CD14-positive monocyte (primary cell): ENCODE results near the gene LCA5. TPM values are rescaled to one million over a fixed set of nuclear protein-coding genes. Genes with fewer than 3 reads are reported as not detected.

Experiments used
- DNase-seq, 3 donors: peaks; one replicate each; pipeline ENCODE4 v3.0.0-alpha.2; 2011 to 2022
- H2AFZ ChIP-seq: 2 replicates; pipeline ENCODE4 v1.6.0; 2012; ENCODE audit warnings: mild to moderate bottlenecking, low read depth, low read length, inconsistent platforms; ENCODE audit not compliant: insufficient read depth, poor library complexity, severe bottlenecking
- H3K27ac ChIP-seq, 2 donors: 1 replicate in 1 of 2; 2 replicates in 1 of 2; pipeline ENCODE4 v1.5.1; 2012 to 2013; ENCODE audit warnings: low read length in 2 of 2, control low read depth in 1 of 2, inconsistent platforms in 1 of 2, low read depth in 1 of 2, mild to moderate bottlenecking in 1 of 2
- H3K27me3 ChIP-seq, 2 donors: one replicate each; pipeline versions ENCODE4 v1.6.0 to v1.6.1; 2011 to 2013; ENCODE audit warnings: low read length in 2 of 2; ENCODE audit not compliant: control insufficient read depth in 2 of 2, insufficient read depth in 2 of 2
- H3K36me3 ChIP-seq, 2 donors: replicated peaks in 1 of 2; 1 replicate in 1 of 2; 2 replicates in 1 of 2; pipeline versions ENCODE4 v1.5.1 to v1.6.1; 2012 to 2013; ENCODE audit warnings: low read length in 2 of 2, control low read depth in 1 of 2, inconsistent platforms in 1 of 2, mild to moderate bottlenecking in 1 of 2; ENCODE audit not compliant: insufficient read depth in 2 of 2, control insufficient read depth in 1 of 2
- H3K4me1 ChIP-seq, 2 donors: 1 replicate in 1 of 2; 2 replicates in 1 of 2; pipeline versions ENCODE4 v1.5.1 to v1.6.1; 2012 to 2013; ENCODE audit warnings: low read length in 2 of 2, control low read depth in 1 of 2, inconsistent platforms in 1 of 2, mild to moderate bottlenecking in 1 of 2, moderate library complexity in 1 of 2; ENCODE audit not compliant: insufficient read depth in 2 of 2, control insufficient read depth in 1 of 2
- H3K4me2 ChIP-seq: replicated peaks from 2 replicates; pipeline ENCODE3; 2012; ENCODE audit warnings: low read length, moderate library complexity, mild to moderate bottlenecking; ENCODE audit not compliant: poor library complexity, severe bottlenecking; ENCODE audit errors: extremely low read depth
- H3K4me3 ChIP-seq, 3 experiments: fragments of 200-600 bp in 1 of 3; sonication (generic) in 1 of 3; replicated peaks in 1 of 3; 1 replicate in 2 of 3; 2 replicates in 1 of 3; pipeline ENCODE4 v1.5.1; 2011 to 2013; ENCODE audit warnings: low read length in 3 of 3, mild to moderate bottlenecking in 3 of 3, control low read depth in 2 of 3, low read depth in 2 of 3, inconsistent platforms in 1 of 3, moderate library complexity in 1 of 3
- H3K79me2 ChIP-seq: 2 replicates; pipeline ENCODE4 v1.6.0; 2012; ENCODE audit warnings: mild to moderate bottlenecking, control low read depth, inconsistent platforms, low read length, moderate library complexity; ENCODE audit not compliant: insufficient read depth
- H3K9ac ChIP-seq: 2 replicates; pipeline ENCODE4 v1.6.0; 2017; ENCODE audit warnings: low read length, mild to moderate bottlenecking; ENCODE audit not compliant: insufficient read depth, poor library complexity, severe bottlenecking
- H3K9me3 ChIP-seq, 2 donors: replicated peaks in 1 of 2; 1 replicate in 1 of 2; 2 replicates in 1 of 2; pipeline versions ENCODE4 v1.5.1 to v1.6.1; 2012 to 2013; ENCODE audit warnings: low read length in 2 of 2, control low read depth in 1 of 2; ENCODE audit not compliant: control insufficient read depth in 1 of 2, insufficient read depth in 1 of 2
- H4K20me1 ChIP-seq: 2 replicates; pipeline ENCODE4 v1.6.0; 2012; ENCODE audit warnings: mild to moderate bottlenecking, low read length, control low read depth, moderate library complexity; ENCODE audit not compliant: insufficient read depth
- H3K27ac Mint-ChIP-seq, 7 donors: one replicate each; pipeline ENCODE4 v1.8.0; 2020; ENCODE audit warnings: mild to moderate bottlenecking in 7 of 7, mixed read lengths in 7 of 7, moderate library complexity in 6 of 7, inconsistent platforms in 2 of 7
- H3K27me3 Mint-ChIP-seq, 3 donors: one replicate each; pipeline ENCODE4 v1.8.0; 2021 to 2022; ENCODE audit warnings: low read depth in 3 of 3, mild to moderate bottlenecking in 3 of 3, mixed read lengths in 3 of 3, moderate library complexity in 3 of 3, inconsistent platforms in 1 of 3
- H3K36me3 Mint-ChIP-seq, 2 donors: one replicate each; pipeline ENCODE4 v1.8.0; 2020; ENCODE audit warnings: mixed read lengths in 2 of 2, inconsistent platforms in 1 of 2, mild to moderate bottlenecking in 1 of 2
- H3K4me1 Mint-ChIP-seq: one replicate; pipeline ENCODE4 v1.8.0; 2020; ENCODE audit warnings: mild to moderate bottlenecking, mixed read lengths
- H3K4me3 Mint-ChIP-seq, 2 donors: one replicate each; pipeline ENCODE4 v1.8.0; 2020; ENCODE audit warnings: mild to moderate bottlenecking in 2 of 2, mixed read lengths in 2 of 2, moderate library complexity in 1 of 2
- H3K9me3 Mint-ChIP-seq, 7 donors: one replicate each; pipeline ENCODE4 v1.8.0; 2020 to 2022; ENCODE audit warnings: mixed read lengths in 7 of 7, mild to moderate bottlenecking in 6 of 7, moderate library complexity in 6 of 7, inconsistent platforms in 2 of 7
- CTCF ChIP-seq: fragments of 200-600 bp; IDR thresholded peaks from one replicate; pipeline ENCODE4 v1.8.0; 2022; ENCODE audit warnings: antibody characterized with exemption, mild to moderate bottlenecking
- WGBS: methylation state at CpG from one replicate; pipeline ENCODE4 v1.1.5; 2013; ENCODE audit warnings: missing lambda C conversion rate; ENCODE audit not compliant: insufficient coverage; 5-methylcytosine and 5-hydroxymethylcytosine counted together
- intact Hi-C, 2 donors: fragments of 100-400 bp; cut with micrococcal nuclease; formaldehyde crosslinking; loops; one replicate each; pipeline versions ENCODE4 v1.15.0 to v1.15.1; 2023
- polyA plus RNA-seq, 3 donors: library from polyadenylated mRNA; depleted of rRNA in 1 of 3; unstranded in 2 of 3; stranded (reverse) in 1 of 3; fragments of 300-500 nt in 2 of 3; fragments of >200 nt in 1 of 3; fragmentation: Illumina TruSeq in 2 of 3; gene quantifications; 1 replicate in 2 of 3; 2 replicates in 1 of 3; pipeline ENCODE4 v1.2.3, GENCODE V29; 2012 to 2021

The LCA5 gene
- polyA plus RNA-seq, 3 donors: 0.08 TPM; not detected in 2

- Histone ChIP-seq H3K27me3 (no peaks in the 10 kb centered on the region), H3K79me2 (no peaks in the 10 kb centered on the region), H3K4me2 (no peak overlapping the region), H3K4me3 (no peak overlapping the region), H3K27ac (no peak overlapping the region), H2AFZ (no peak overlapping the region), H3K36me3 (no peaks in the 10 kb centered on the region), H4K20me1 (no peaks in the 10 kb centered on the region), H3K9ac (no peak overlapping the region), H3K4me1 (no peaks in the 10 kb centered on the region), H3K9me3 (peaks cover 0 to 6% of the 10 kb centered on the region in 2 donors)
- no CpG with 5 or more reads among the region's 2 CpGs for WGBS
- intact Hi-C loops: no loop called here
- Mint-ChIP-seq H3K36me3 (no peaks in the 10 kb centered on the region), H3K27ac (no peak overlapping the region), H3K27me3 (peaks cover 0 to 1% (median 0%) of the 10 kb centered on the region in 3 donors), H3K4me1 (no peaks in the 10 kb centered on the region), H3K4me3 (no peak overlapping the region), H3K9me3 (peaks cover 2 to 14% (median 9%) of the 10 kb centered on the region in 7 donors)
- TF ChIP-seq CTCF: no peak
- no peak for DNase-seq
Observed at GRCh38 chr6:79438030-79438429, 99.2 kb downstream of the LCA5 start.

DNA sequence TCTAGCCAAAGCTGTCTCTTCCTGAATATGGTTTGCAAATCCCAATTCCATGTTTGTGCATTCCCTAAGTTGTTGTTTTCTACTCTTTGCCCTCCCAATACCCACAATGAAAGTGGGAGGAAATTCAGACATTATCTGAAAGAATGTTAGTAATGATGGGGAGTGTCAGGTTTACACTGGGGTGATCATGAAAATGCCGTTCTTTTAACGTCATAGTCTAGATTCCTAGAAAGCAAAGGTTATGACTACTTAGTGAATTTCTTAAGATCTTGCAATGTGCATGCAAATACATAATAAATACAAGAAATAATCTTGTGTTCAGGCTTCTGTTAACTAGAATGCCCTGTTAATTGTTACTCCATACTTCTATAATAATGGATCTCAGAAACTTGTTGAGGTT lies 101.0 kb downstream of the LCA5 start:
- TF ChIP-seq CTCF: no peak
- no peak overlapping the region for H3K9ac ChIP-seq
- H3K27ac Mint-ChIP-seq: no peak overlapping the region

More for the DNA sequence above, 101.0 kb downstream of the LCA5 start:
- H3K4me1 ChIP-seq: no peaks in the 10 kb centered on the region
- H3K9me3 ChIP-seq: no peaks in the 10 kb centered on the region
- H3K4me3 ChIP-seq: no peak overlapping the region
- H2AFZ ChIP-seq: no peak overlapping the region
- no peaks in the 10 kb centered on the region for H3K36me3 ChIP-seq
- DNase-seq: no peak
- no peaks in the 10 kb centered on the region for H3K36me3 Mint-ChIP-seq
- no peaks in the 10 kb centered on the region for H3K27me3 ChIP-seq
- no peaks in the 10 kb centered on the region for H3K4me1 Mint-ChIP-seq
- no peaks in the 10 kb centered on the region for H3K27me3 Mint-ChIP-seq
- no peaks in the 10 kb centered on the region for H4K20me1 ChIP-seq
- H3K9me3 Mint-ChIP-seq: peaks cover 0 to 3% (median 0%) of the 10 kb centered on the region in 7 donors
- no peak overlapping the region for H3K27ac ChIP-seq
- intact Hi-C loops: no loop called here
- no peaks in the 10 kb centered on the region for H3K79me2 ChIP-seq
- H3K4me3 Mint-ChIP-seq: no peak overlapping the region
- H3K4me2 ChIP-seq: no peak overlapping the region
- WGBS: no CpG with 5 or more reads among the region's 2 CpGs
